ENCODE data around the gene CCSER1.

CCSER1 gene

DNA sequence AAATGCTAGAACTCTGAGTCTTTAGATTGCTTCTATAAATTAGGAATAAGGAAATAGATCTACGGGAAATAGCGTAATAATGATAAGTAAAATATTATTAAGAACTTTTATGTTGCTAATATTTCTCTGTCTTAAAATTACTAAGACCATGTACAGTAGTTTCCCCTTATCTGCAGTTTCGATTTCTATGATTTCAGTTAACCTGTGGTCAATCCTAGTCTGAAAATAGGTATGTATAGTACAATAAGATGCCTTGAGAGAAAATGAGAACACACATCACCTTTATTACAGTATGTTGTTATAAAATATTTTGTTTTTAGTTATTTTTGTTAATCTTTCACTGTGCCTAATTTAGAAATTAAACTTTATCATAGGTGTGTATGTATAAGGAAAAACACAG is 92.6 kb downstream of the CCSER1 start:
- no peak for TF ChIP-seq CTCF (IDR thresholded peaks at IDR 0.05; ENCODE audit: control insufficient read depth, insufficient read depth, low read depth, low read length, missing control alignments)
- H3K4me3 ChIP-seq (ENCODE audit: control insufficient read depth, low read depth, low read length), result no peak overlapping the region
- DNase-seq (ENCODE audit: low read depth), result no peak

DNA sequence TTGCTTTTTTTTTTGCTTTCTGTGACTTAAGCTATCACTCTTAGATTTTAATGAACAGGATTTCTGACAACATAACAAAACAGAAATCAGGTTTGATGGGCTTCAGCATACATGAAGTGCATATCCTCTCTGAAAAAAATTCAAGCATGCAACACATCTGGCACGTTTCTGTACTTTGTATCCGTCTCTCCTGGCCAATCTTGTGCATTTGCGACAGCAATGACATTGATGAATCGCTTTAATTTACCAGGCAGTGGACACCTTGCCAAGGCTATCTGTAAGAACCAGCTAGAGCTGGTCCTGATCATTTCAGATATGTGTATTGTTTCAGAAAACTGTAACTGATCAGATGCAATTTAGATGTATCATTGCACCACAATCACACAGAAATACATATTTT is 93.3 kb downstream of the CCSER1 start:
- DNase-seq (ENCODE audit: low read depth), result no peak
- H3K4me3 ChIP-seq (ENCODE audit: control insufficient read depth, low read depth, low read length), result no peak overlapping the region
- TF ChIP-seq CTCF (IDR thresholded peaks at IDR 0.05; ENCODE audit: control insufficient read depth, insufficient read depth, low read depth, low read length, missing control alignments), result no peak

GRCh38 chr4:90226734-90227133 is 99.5 kb downstream of the CCSER1 start:
- no peak for DNase-seq (ENCODE audit: low read depth)
- no peak for TF ChIP-seq CTCF (IDR thresholded peaks at IDR 0.05; ENCODE audit: control insufficient read depth, insufficient read depth, low read depth, low read length, missing control alignments)
- H3K4me3 ChIP-seq (ENCODE audit: control insufficient read depth, low read depth, low read length), result no peak overlapping the region

GRCh38 chr4:90227177-90227576 is 100.0 kb downstream of the CCSER1 start:
- TF ChIP-seq CTCF (IDR thresholded peaks at IDR 0.05; ENCODE audit: control insufficient read depth, insufficient read depth, low read depth, low read length, missing control alignments), result no peak

GRCh38 chr4:90234916-90235547 is 107.8 kb downstream of the CCSER1 start:
- no peak for TF ChIP-seq CTCF (IDR thresholded peaks at IDR 0.05; ENCODE audit: control insufficient read depth, insufficient read depth, low read depth, low read length, missing control alignments)
- H3K4me3 ChIP-seq (ENCODE audit: control insufficient read depth, low read depth, low read length), result no peak overlapping the region
- no peak for DNase-seq (ENCODE audit: low read depth)

More at GRCh38 chr4:90227177-90227576, 100.0 kb downstream of the CCSER1 start:
- DNase-seq (ENCODE audit: low read depth), result no peak
- H3K4me3 ChIP-seq (ENCODE audit: control insufficient read depth, low read depth, low read length), result no peak overlapping the region

DNA sequence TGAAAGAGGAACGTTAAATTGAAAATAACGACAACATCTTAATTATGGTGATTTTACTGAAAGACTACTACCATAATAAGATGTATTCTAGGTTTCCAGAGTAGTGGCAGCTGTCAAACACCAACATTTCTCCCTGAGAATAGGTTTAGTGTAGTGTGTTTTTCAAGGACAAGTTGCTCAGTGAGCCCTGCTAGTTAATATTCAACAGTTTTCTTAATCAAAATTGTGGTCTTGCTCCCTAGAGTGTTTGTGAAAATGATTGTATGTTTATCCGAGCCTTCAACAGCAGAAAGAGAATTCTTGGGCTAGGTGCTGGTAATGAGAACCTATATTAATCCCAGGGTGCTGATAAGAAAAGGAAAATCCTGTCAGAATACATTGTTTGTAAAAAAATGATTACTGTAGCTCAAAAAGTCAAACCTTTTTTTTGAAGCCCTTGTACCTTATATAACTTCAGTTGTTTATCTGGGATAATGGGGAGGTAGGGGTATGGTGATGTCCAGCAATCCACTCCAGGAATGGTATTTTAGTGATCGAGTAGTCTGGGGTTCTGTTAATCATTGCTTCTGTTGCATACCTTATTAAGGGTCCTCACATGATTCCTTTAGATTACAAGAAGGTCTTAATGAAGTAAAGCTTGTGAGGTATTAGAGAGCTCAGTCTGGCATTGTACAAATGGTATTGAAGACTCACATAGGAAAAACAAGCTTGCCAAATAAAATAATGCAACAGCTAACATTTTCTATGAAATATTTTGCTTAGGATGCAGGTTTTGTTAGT is 110.7 kb downstream of the CCSER1 start:
- no peak overlapping the region for H3K4me3 ChIP-seq (ENCODE audit: control insufficient read depth, low read depth, low read length)
- DNase-seq (ENCODE audit: low read depth), result no peak
- TF ChIP-seq CTCF (IDR thresholded peaks at IDR 0.05; ENCODE audit: control insufficient read depth, insufficient read depth, low read depth, low read length, missing control alignments), result no peak
